Activated naive CD8-positive, alpha-beta T cell treated with anti-CD3 and anti-CD28 coated beads, Interleukin-2, amount 50 U/mL, for 24 hours (primary cell): ENCODE results near the gene CSNK1G2.
A peak's percentile ranks its signal among the peaks of the same experiment; 100 is the strongest.

Experiments
- ATAC-seq: fragments of 150-1000 bp; cut with Tn5 transposase; one replicate; pipeline ENCODE4 v1.10.0; 2021
- DNase-seq: peaks from one replicate; pipeline ENCODE4 v3.0.0; 2021
- H3K27ac Mint-ChIP-seq: one replicate; pipeline ENCODE4 v1.8.0; 2021; ENCODE audit warnings: mild to moderate bottlenecking, mixed read lengths
- H3K27me3 Mint-ChIP-seq: one replicate; pipeline ENCODE4 v1.8.0; 2021; ENCODE audit warnings: mixed read lengths
- H3K36me3 Mint-ChIP-seq: one replicate; pipeline ENCODE4 v1.8.0; 2021; ENCODE audit warnings: low read depth, mixed read lengths
- H3K4me1 Mint-ChIP-seq: one replicate; pipeline ENCODE4 v1.8.0; 2021; ENCODE audit warnings: mixed read lengths
- H3K4me3 Mint-ChIP-seq: one replicate; pipeline ENCODE4 v1.8.0; 2021; ENCODE audit warnings: mild to moderate bottlenecking, moderate library complexity, mixed read lengths
- H3K9me3 Mint-ChIP-seq: one replicate; pipeline ENCODE4 v1.8.0; 2021; ENCODE audit warnings: mixed read lengths

The CSNK1G2 gene

GRCh38 chr19:1944916-1945561, 4.1 kb downstream of the CSNK1G2 start:
- no peak overlapping the region for H3K4me3 Mint-ChIP-seq
- peaks cover 2% of the 10 kb centered on the region for H3K36me3 Mint-ChIP-seq
- no peak for ATAC-seq
- H3K9me3 Mint-ChIP-seq = no peaks in the 10 kb centered on the region
- H3K27me3 Mint-ChIP-seq = no peaks in the 10 kb centered on the region
- no peak for DNase-seq
- peak overlapping the region; percentile 56 for H3K27ac Mint-ChIP-seq
- H3K4me1 Mint-ChIP-seq = peaks cover 28% of the 10 kb centered on the region

DNA sequence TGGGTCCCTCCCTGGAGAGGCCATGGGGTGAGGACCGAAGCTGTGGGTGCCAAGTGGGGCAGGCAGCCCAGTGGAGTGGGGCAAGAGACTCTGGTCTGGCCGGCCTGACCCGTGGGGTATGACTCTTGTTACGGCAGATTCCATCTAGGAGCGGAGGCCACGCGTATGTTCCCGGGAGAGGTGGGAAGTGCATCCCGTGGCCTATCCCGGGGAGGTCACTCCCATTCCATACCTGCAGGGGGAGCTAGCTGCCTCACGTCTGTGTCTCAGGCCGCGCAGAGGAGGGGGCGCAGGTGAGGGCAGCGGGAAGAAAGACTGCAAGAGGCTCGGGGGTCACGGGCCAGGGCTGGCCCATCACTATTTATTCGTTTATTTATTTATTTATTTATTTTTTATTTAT, 4.9 kb downstream of the CSNK1G2 start:
- Mint-ChIP-seq H3K9me3 (no peaks in the 10 kb centered on the region), H3K4me1 (peaks cover 24% of the 10 kb centered on the region), H3K27ac (no peak overlapping the region), H3K27me3 (no peaks in the 10 kb centered on the region), H3K4me3 (no peak overlapping the region), H3K36me3 (peaks cover 2% of the 10 kb centered on the region)
- DNase-seq (peak; percentile 42), ATAC-seq (no peak)

DNA sequence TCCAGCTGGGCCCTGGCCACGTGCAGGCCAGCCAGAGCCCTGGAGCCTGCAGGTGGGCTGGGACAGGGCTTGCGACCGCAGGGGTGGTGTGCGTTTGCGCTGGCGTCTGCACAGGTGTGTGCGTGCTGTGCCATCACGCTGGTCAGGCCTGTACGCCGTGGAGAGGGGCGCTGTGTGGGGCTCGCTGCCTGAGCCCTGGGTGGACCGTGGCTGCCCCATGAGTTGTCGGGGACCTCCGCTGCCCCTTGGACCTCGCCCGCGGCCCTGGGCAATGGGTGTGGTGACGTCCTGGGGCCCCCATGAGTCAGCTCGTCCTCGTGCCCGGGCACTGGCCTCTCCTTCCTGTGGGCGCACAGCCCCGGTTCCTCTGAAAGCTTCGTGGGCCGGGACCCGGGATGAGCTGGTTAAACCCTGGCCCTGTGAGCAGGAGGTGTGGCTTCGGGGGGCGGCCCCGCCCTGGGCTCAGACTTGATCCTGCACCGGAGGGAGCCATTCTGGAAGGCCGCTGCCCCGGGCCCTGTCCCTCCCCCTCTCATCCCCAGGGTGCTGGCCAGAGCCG, 6.8 kb downstream of the CSNK1G2 start:
- Mint-ChIP-seq H3K36me3 (peaks cover 2% of the 10 kb centered on the region), H3K4me1 (peaks cover 23% of the 10 kb centered on the region), H3K4me3 (no peak overlapping the region), H3K27ac (no peak overlapping the region), H3K9me3 (no peaks in the 10 kb centered on the region), H3K27me3 (no peaks in the 10 kb centered on the region)
- ATAC-seq (no peak), DNase-seq (no peak)

DNA sequence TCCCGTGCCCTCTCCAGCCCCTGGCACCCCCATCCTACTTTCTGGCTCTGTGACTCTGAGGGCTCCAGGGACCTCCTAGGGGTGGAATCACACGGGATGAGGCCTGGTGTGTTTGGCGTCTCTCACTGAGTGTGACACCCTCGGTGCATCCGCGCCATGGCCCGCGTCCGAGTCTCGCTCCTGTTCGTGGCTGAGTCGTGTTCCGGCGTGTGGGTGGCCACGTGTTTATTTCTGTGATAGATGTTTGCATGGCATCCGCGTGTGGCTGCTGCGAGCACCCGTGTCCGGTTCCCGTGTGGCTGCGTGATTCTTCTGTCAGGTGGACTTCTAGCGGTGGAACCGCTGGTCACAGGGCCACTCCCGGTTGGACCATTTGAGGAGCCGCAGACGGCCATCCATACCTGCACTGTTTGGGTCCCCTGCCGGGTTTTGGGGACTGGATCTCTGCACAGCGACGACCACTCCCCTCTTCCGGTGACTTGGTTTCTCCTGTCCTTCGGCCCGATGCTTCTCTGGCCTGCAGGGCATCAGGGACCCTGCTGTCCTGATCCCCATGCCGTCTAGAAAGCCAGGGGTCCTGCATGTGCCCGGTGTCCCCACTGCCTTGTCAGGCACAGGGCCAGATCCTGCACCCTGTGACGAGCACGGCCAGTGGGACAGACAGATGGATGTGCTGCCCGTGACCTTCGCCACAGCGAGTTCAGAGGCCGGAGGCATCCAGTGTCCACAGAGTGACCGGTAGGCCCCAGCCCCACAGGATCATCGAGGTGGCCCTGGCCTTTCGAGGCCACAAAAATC, 8.5 kb downstream of the CSNK1G2 start:
- Mint-ChIP-seq H3K4me1 (peaks cover 9% of the 10 kb centered on the region), H3K9me3 (no peaks in the 10 kb centered on the region), H3K27me3 (no peaks in the 10 kb centered on the region), H3K27ac (no peak overlapping the region), H3K4me3 (no peak overlapping the region), H3K36me3 (peaks cover 2% of the 10 kb centered on the region)
- ATAC-seq (no peak), DNase-seq (no peak)

GRCh38 chr19:1950640-1951039, 9.7 kb downstream of the CSNK1G2 start:
- H3K4me1 Mint-ChIP-seq = peaks cover 9% of the 10 kb centered on the region
- no peaks in the 10 kb centered on the region for H3K9me3 Mint-ChIP-seq
- ATAC-seq = no peak
- no peak for DNase-seq
- no peaks in the 10 kb centered on the region for H3K27me3 Mint-ChIP-seq
- H3K27ac Mint-ChIP-seq = no peak overlapping the region
- H3K36me3 Mint-ChIP-seq = peaks cover 2% of the 10 kb centered on the region
- no peak overlapping the region for H3K4me3 Mint-ChIP-seq

DNA sequence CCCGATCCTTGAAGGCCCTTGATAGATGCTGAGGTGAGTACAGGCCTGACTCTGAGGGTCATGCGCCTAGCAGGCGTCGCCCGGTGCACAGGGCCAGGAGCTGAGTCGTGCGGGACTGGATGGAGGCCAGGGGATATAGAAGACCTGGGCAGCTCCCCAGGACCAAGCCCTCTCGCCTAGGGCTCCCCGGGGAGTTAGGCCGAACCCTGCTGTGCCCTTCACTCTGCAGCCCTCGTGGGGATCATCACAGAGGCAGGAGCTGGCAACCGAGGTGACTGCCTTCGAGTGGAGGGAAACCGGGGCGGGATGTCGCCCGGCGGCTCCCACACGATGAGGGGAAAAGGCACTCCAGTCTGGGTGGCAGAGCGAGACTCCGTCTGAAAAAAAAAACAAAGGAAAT, 11.7 kb downstream of the CSNK1G2 start:
- no peak for ATAC-seq

DNA sequence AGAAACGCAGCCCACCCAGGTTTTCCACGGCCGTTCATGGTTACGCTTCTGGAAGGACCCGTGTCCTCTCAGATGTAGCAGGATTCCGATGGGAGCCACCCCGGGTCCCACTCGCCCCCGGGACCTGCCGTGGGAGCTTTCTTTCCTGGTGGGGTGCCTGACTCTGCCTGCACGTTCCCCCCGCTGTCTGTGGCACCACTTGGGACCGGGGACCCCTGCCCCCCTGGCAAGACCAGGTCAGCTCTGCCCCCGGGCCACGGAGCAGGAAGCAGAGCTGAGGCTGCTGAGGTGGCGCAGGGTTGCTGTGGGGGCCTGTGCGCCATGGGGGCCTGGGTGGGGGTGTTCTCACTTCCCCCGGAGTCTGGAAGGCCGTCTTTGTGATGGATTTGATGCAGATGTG, 12.1 kb downstream of the CSNK1G2 start:
- Mint-ChIP-seq H3K4me3 (no peak overlapping the region), H3K4me1 (peaks cover 10% of the 10 kb centered on the region), H3K27me3 (no peaks in the 10 kb centered on the region), H3K9me3 (no peaks in the 10 kb centered on the region), H3K27ac (no peak overlapping the region), H3K36me3 (no peaks in the 10 kb centered on the region)
- ATAC-seq (no peak), DNase-seq (no peak)

More for the DNA sequence above, 11.7 kb downstream of the CSNK1G2 start:
- no peaks in the 10 kb centered on the region for H3K36me3 Mint-ChIP-seq
- no peak overlapping the region for H3K4me3 Mint-ChIP-seq
- no peak for DNase-seq
- H3K27ac Mint-ChIP-seq = no peak overlapping the region
- no peaks in the 10 kb centered on the region for H3K9me3 Mint-ChIP-seq
- H3K4me1 Mint-ChIP-seq = peaks cover 10% of the 10 kb centered on the region
- no peaks in the 10 kb centered on the region for H3K27me3 Mint-ChIP-seq

DNA sequence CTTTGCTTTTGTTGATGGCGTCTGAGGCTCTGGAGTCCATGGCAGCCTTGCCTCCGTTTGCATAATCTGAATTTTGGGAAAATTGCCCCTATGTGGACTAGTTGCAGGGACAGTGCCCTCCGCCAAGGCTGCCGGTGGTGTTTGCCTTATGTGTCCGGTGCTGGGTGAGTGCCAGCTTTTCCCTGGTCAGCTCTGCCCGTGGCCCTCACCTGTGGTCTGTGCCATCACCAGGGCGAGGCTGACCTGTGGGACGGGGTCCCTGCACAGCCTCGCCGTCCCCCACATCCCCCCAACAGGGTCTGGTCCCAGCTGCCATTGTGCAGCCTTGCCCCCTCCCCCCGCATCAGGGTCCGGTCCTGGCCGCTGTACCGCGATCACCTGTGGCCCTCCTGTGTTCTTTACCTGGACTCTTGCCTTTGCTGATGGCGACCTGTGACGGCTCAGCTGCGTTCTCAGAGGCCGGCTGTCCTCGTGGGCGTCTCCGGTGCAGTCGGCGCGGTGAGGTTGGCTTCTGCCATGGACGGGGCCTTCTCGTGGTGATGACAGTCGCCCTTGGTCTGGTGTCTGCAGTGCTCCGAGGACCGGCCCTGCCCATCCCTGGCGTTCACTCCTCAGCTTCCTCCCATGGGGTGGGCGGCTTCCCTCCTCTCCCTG, 12.6 kb downstream of the CSNK1G2 start:
- peaks cover 8% of the 10 kb centered on the region for H3K4me1 Mint-ChIP-seq
- no peak for ATAC-seq
- H3K27ac Mint-ChIP-seq = no peak overlapping the region
- no peaks in the 10 kb centered on the region for H3K27me3 Mint-ChIP-seq
- DNase-seq = no peak
- H3K36me3 Mint-ChIP-seq = no peaks in the 10 kb centered on the region
- H3K9me3 Mint-ChIP-seq = no peaks in the 10 kb centered on the region
- no peak overlapping the region for H3K4me3 Mint-ChIP-seq

DNA sequence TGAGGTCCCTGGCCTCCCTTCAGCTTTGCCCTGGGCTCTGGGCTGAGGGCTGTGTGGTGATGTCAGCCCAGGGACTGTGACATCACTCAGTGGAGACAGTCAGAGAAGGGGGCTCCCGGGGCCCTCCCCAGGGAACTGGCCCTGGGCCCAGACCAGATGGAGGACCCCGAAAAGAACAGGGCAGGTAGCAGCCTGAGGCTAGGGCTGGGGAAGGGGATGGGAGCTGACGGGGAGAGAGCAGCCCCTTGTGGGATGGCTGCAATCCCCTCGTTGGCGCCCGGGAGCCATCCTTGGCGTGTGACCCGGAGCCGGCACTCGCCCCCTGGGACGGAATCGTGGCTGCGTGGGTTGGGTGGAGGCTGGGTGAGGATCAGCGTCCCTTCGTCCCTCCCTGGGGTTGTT, 13.6 kb downstream of the CSNK1G2 start:
- Mint-ChIP-seq H3K27me3 (no peaks in the 10 kb centered on the region), H3K36me3 (no peaks in the 10 kb centered on the region), H3K27ac (no peak overlapping the region), H3K4me3 (no peak overlapping the region), H3K4me1 (peaks cover 5% of the 10 kb centered on the region), H3K9me3 (no peaks in the 10 kb centered on the region)
- no peak for DNase-seq
- no peak for ATAC-seq

DNA sequence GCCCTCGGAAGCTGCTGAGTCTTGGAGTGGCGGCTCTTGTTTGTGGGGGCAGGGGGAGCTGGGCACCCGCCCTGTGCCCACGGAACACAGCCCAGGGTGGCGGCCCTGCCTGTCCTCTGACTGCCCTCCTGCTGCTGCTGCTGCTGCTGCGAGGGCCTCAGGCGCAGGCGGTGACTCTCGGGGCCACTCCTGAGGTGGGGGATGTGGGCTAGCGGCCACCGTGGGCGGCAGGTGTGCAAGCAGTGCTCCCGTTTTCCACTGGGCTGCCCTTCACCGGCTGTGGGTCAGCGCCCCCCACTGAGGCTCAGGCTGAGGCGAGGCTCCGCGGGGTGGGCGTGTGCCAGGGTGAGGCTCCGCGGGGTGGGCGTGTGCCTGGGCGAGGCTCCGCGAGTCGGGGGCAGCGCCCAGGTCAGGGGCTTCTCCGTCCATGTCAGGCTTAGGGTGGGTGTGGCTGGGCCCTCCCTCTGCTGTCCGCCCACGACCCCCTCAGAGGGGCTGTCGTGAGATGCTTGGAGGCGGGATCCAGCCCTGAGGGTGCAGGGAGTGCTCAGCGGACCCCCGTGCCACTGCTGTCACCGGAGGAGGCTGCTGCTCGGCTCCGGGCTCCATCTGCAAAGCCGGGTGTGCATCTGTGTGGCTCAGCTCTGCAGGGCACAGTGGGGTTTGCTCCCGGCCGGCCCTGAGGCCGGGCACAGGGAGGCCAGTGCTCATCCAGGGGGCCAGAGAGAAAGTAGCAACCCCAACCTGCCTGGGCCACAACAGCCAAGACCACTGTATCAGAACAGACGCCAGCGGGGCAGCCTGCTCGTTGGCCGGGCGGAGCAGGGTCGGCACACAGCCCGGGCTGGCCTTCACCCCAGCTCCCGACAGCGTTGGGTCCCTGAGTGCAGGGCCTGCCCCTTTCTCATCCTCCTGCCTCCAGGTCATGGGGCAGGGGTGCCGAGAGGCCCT, 14.5 kb downstream of the CSNK1G2 start:
- Mint-ChIP-seq H3K4me3 (no peak overlapping the region), H3K4me1 (peaks cover 5% of the 10 kb centered on the region), H3K27ac (no peak overlapping the region), H3K9me3 (no peaks in the 10 kb centered on the region), H3K36me3 (no peaks in the 10 kb centered on the region), H3K27me3 (no peaks in the 10 kb centered on the region)
- DNase-seq = no peak
- peak; percentile 21 for ATAC-seq

- no peak for DNase-seq
- Mint-ChIP-seq H3K36me3 (no peaks in the 10 kb centered on the region), H3K4me3 (no peak overlapping the region), H3K4me1 (peaks cover 5% of the 10 kb centered on the region), H3K27me3 (no peaks in the 10 kb centered on the region), H3K9me3 (no peaks in the 10 kb centered on the region), H3K27ac (no peak overlapping the region)
- ATAC-seq = no peak
These were observed 15.1 kb downstream of the CSNK1G2 start for GRCh38 chr19:1956122-1956494.

DNA sequence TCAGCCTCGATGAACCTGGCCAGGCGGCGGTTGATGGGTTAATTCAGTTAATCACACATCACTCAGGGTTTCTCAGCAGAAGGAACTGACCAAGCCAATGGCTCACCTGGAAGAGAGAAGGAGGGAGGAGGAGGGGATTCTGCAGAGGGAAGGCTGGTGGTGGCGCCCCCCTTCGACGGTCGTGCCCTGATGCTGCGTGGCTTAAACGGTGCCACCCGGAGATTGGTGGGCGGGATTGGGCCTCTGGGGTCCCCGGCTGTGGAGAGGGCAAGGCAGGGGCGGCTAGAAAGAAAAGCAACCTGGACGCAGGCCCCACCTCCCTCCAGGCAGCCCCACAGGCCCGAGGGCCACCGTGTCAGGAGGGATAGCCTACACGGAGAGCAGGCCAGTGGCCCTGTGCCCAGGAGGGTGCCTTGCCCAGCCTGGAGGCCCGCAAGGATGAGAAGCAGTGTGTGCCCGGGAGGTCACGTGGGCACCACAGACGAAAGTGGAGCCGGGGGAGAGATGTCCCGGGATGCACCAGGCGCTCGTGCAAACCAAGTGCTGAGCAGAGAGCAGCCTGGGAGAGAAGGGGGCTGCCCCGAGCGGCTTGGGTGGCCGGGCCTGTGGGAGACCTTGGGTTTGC, 16.0 kb downstream of the CSNK1G2 start:
- DNase-seq (no peak), ATAC-seq (no peak)
- H3K36me3 Mint-ChIP-seq = peaks cover 2% of the 10 kb centered on the region
- H3K4me1 Mint-ChIP-seq = peaks cover 5% of the 10 kb centered on the region
- no peaks in the 10 kb centered on the region for H3K9me3 Mint-ChIP-seq
- no peak overlapping the region for H3K4me3 Mint-ChIP-seq
- H3K27me3 Mint-ChIP-seq = no peaks in the 10 kb centered on the region
- no peak overlapping the region for H3K27ac Mint-ChIP-seq

- no peak for ATAC-seq
- Mint-ChIP-seq H3K36me3 (peaks cover 2% of the 10 kb centered on the region), H3K27ac (no peak overlapping the region), H3K27me3 (no peaks in the 10 kb centered on the region), H3K4me3 (no peak overlapping the region), H3K9me3 (no peaks in the 10 kb centered on the region), H3K4me1 (peaks cover 5% of the 10 kb centered on the region)
- DNase-seq = no peak
These were observed 16.7 kb downstream of the CSNK1G2 start for GRCh38 chr19:1957562-1958248.
